Progenitor cell of endocrine pancreas (in vitro differentiated cells): ENCODE measurements around the gene TMEM132D. TPM values are rescaled to one million over a fixed set of nuclear protein-coding genes. Genes with fewer than 3 reads are reported as not detected.

Experiments
- DNase-seq: peaks from one replicate; pipeline ENCODE4 v3.0.0; 2021; ENCODE audit warnings: low spot score; ENCODE audit not compliant: unreplicated experiment
- H3K27ac Mint-ChIP-seq: 2 replicates; pipeline ENCODE4 v1.8.0; 2021; ENCODE audit warnings: mild to moderate bottlenecking, moderate library complexity, mixed read lengths
- H3K27me3 Mint-ChIP-seq: 2 replicates; pipeline ENCODE4 v1.8.0; 2021; ENCODE audit warnings: mixed read lengths
- H3K36me3 Mint-ChIP-seq: 2 replicates; pipeline ENCODE4 v1.8.0; 2022; ENCODE audit warnings: mixed read lengths; ENCODE audit not compliant: insufficient read depth
- H3K4me1 Mint-ChIP-seq: 2 replicates; pipeline ENCODE4 v1.8.0; 2021; ENCODE audit warnings: low read depth, mixed read lengths
- H3K4me3 Mint-ChIP-seq: 2 replicates; pipeline ENCODE4 v1.8.0; 2021; ENCODE audit warnings: low read depth, mild to moderate bottlenecking, moderate library complexity, mixed read lengths
- H3K9me3 Mint-ChIP-seq: 2 replicates; pipeline ENCODE4 v1.8.0; 2021; ENCODE audit warnings: low read depth, mixed read lengths
- CTCF ChIP-seq: fragments of 200-600 bp; sonication (generic); IDR thresholded peaks from one replicate; pipeline ENCODE4 v1.5.0; 2021; ENCODE audit warnings: antibody characterized with exemption, mild to moderate bottlenecking; ENCODE audit not compliant: unreplicated experiment
- total RNA-seq: library from RNA; stranded (reverse); gene quantifications from 2 replicates; pipeline ENCODE4 v1.2.1, GENCODE V29; 2021

The TMEM132D gene
- total RNA-seq, 1 donor from 2014 or later = 0.46 TPM

- H3K4me3 Mint-ChIP-seq = no peak overlapping the region
- H3K36me3 Mint-ChIP-seq = no peaks in the 10 kb centered on the region
- no peak for DNase-seq
- TF ChIP-seq CTCF = no peak
- peaks cover 6% of the 10 kb centered on the region for H3K9me3 Mint-ChIP-seq
- H3K4me1 Mint-ChIP-seq = peaks cover 23% of the 10 kb centered on the region
- H3K27me3 Mint-ChIP-seq = peaks cover 36% of the 10 kb centered on the region
- H3K27ac Mint-ChIP-seq = no peak overlapping the region
Measured at GRCh38 chr12:129606239-129606638, 297.6 kb downstream of the TMEM132D start.

GRCh38 chr12:129605666-129606065, 298.2 kb downstream of the TMEM132D start:
- H3K27ac Mint-ChIP-seq = no peak overlapping the region
- peaks cover 20% of the 10 kb centered on the region for H3K4me1 Mint-ChIP-seq
- no peaks in the 10 kb centered on the region for H3K36me3 Mint-ChIP-seq
- H3K4me3 Mint-ChIP-seq = no peak overlapping the region
- TF ChIP-seq CTCF = no peak
- DNase-seq = no peak
- H3K27me3 Mint-ChIP-seq = peaks cover 33% of the 10 kb centered on the region
- peaks cover 8% of the 10 kb centered on the region for H3K9me3 Mint-ChIP-seq

- no peak for DNase-seq
- Mint-ChIP-seq H3K4me1 (peaks cover 19% of the 10 kb centered on the region), H3K27ac (no peak overlapping the region), H3K4me3 (no peak overlapping the region), H3K27me3 (peaks cover 33% of the 10 kb centered on the region), H3K36me3 (no peaks in the 10 kb centered on the region), H3K9me3 (peaks cover 14% of the 10 kb centered on the region)
- no peak for TF ChIP-seq CTCF
Measured at GRCh38 chr12:129604506-129604905, 299.3 kb downstream of the TMEM132D start.

- DNase-seq = no peak
- H3K36me3 Mint-ChIP-seq = no peaks in the 10 kb centered on the region
- H3K9me3 Mint-ChIP-seq = peaks cover 19% of the 10 kb centered on the region
- peaks cover 14% of the 10 kb centered on the region for H3K27me3 Mint-ChIP-seq
- no peaks in the 10 kb centered on the region for H3K4me1 Mint-ChIP-seq
- H3K4me3 Mint-ChIP-seq = no peak overlapping the region
- no peak overlapping the region for H3K27ac Mint-ChIP-seq
- TF ChIP-seq CTCF = no peak
Measured at GRCh38 chr12:129599406-129599805, 304.4 kb downstream of the TMEM132D start.

GRCh38 chr12:129594098-129594497, 309.7 kb downstream of the TMEM132D start:
- no peak for DNase-seq
- TF ChIP-seq CTCF = no peak
- H3K36me3 Mint-ChIP-seq = peaks cover 1% of the 10 kb centered on the region
- no peak overlapping the region for H3K27ac Mint-ChIP-seq
- peaks cover 4% of the 10 kb centered on the region for H3K9me3 Mint-ChIP-seq
- peaks cover 35% of the 10 kb centered on the region for H3K27me3 Mint-ChIP-seq
- H3K4me3 Mint-ChIP-seq = no peak overlapping the region
- no peaks in the 10 kb centered on the region for H3K4me1 Mint-ChIP-seq
